Thyroid gland (tissue), 4 donors: ENCODE measurements around the gene POT1.

Experiments
- POLR2A ChIP-seq, 2 donors: fragments of 450-650 bp; IDR thresholded peaks; one replicate each; pipeline ENCODE4 v1.6.1; 2017; ENCODE audit warnings: antibody characterized with exemption in 2 of 2, mild to moderate bottlenecking in 2 of 2, moderate library complexity in 1 of 2
- TF ChIP-seq, protein P1 (sequence below), 6 experiments: fragments of 200-600 bp in 3 of 6; fragments of 450-650 bp in 3 of 6; sonication (generic) in 3 of 6; IDR thresholded peaks; one replicate each; pipeline ENCODE4 v1.5.1; 2016 to 2019; ENCODE audit warnings: antibody characterized with exemption in 6 of 6, mild to moderate bottlenecking in 2 of 6, inconsistent platforms in 1 of 6, moderate library complexity in 1 of 6

DNA sequence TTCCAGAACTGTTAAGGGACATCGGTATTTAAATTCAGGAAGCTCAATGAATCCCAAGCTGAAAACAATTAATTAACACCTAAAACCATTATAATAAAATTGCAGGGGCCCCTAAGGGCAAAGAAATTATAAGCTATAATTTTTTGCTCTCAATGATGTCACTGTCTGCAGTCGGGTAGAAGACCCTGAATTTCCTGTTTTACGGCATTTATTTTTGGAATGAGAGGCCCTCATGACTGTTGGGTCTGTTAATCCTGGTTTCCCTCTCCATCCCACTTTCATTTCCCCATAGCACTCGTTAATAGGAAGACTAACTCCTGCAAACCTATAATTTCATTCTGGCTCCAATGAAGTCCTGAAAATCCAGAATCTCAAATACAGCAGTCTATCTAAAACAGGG, 138.2 kb downstream of the POT1 start:
- no peak for TF ChIP-seq POLR2A (IDR thresholded peaks at IDR 0.05)
- TF ChIP-seq, protein P1, sequence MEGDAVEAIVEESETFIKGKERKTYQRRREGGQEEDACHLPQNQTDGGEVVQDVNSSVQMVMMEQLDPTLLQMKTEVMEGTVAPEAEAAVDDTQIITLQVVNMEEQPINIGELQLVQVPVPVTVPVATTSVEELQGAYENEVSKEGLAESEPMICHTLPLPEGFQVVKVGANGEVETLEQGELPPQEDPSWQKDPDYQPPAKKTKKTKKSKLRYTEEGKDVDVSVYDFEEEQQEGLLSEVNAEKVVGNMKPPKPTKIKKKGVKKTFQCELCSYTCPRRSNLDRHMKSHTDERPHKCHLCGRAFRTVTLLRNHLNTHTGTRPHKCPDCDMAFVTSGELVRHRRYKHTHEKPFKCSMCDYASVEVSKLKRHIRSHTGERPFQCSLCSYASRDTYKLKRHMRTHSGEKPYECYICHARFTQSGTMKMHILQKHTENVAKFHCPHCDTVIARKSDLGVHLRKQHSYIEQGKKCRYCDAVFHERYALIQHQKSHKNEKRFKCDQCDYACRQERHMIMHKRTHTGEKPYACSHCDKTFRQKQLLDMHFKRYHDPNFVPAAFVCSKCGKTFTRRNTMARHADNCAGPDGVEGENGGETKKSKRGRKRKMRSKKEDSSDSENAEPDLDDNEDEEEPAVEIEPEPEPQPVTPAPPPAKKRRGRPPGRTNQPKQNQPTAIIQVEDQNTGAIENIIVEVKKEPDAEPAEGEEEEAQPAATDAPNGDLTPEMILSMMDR (IDR thresholded peaks at IDR 0.05) = no peak
